GM10266 (cell line): ENCODE data around the gene HM13.

Experiments
- DNase-seq: peaks from one replicate; pipeline ENCODE4 v3.0.0; 2012; ENCODE audit errors: extremely low spot score
- CTCF ChIP-seq: IDR thresholded peaks from 2 replicates; pipeline ENCODE4 v1.5.1; 2012; ENCODE audit warnings: mild to moderate bottlenecking, low read depth; ENCODE audit not compliant: control insufficient read depth, insufficient read depth; ENCODE audit errors: missing control alignments

HM13 gene

GRCh38 chr20:31475472-31476293, 38.6 kb upstream of the HM13 start:
- no peak for TF ChIP-seq CTCF
- DNase-seq: peak; percentile 30

GRCh38 chr20:31476294-31476585, 38.0 kb upstream of the HM13 start:
- DNase-seq: no peak
- no peak for TF ChIP-seq CTCF

- TF ChIP-seq CTCF: no peak
- no peak for DNase-seq
Measured at GRCh38 chr20:31476643-31477215, 37.5 kb upstream of the HM13 start.

GRCh38 chr20:31484001-31484400, 30.2 kb upstream of the HM13 start:
- peak; percentile 19 for DNase-seq
- no peak for TF ChIP-seq CTCF

- TF ChIP-seq CTCF: no peak
- DNase-seq: no peak
Measured at GRCh38 chr20:31485450-31486339, 28.5 kb upstream of the HM13 start.

GRCh38 chr20:31488115-31488514, 26.1 kb upstream of the HM13 start:
- TF ChIP-seq CTCF: no peak
- DNase-seq: no peak
